ENCODE data around the gene IGHMBP2. TPM values are rescaled to one million over a fixed set of nuclear protein-coding genes. Genes with fewer than 3 reads are reported as not detected.

The IGHMBP2 gene
- total RNA-seq, 1 donor from 2014 or later = 28.3 TPM

- H3K27me3 Mint-ChIP-seq (ENCODE audit: low read depth) = no peaks in the 10 kb centered on the region
- H3K9me3 Mint-ChIP-seq = no peaks in the 10 kb centered on the region
- no peak for TF ChIP-seq CTCF (IDR thresholded peaks at IDR 0.05; ENCODE audit: unreplicated experiment)
- peaks cover 3% of the 10 kb centered on the region for H3K4me1 Mint-ChIP-seq
- no peak overlapping the region for H3K4me3 Mint-ChIP-seq
- DNase-seq (ENCODE audit: low spot score in 2 of 2, unreplicated experiment in 2 of 2) = no peak
- no peak overlapping the region for H3K27ac Mint-ChIP-seq
- H3K36me3 Mint-ChIP-seq = no peaks in the 10 kb centered on the region
These were observed 51.3 kb downstream of the IGHMBP2 start for GRCh38 chr11:68954836-68955606.

GRCh38 chr11:68955607-68955958 lies 51.9 kb downstream of the IGHMBP2 start:
- TF ChIP-seq CTCF (IDR thresholded peaks at IDR 0.05; ENCODE audit: unreplicated experiment) = no peak
- Mint-ChIP-seq H3K36me3 (no peaks in the 10 kb centered on the region), H3K27ac (no peak overlapping the region), H3K4me1 (peaks cover 3% of the 10 kb centered on the region), H3K27me3 (ENCODE audit: low read depth) (no peaks in the 10 kb centered on the region), H3K4me3 (no peak overlapping the region), H3K9me3 (no peaks in the 10 kb centered on the region)
- no peak for DNase-seq (ENCODE audit: low spot score in 2 of 2, unreplicated experiment in 2 of 2)

- no peak overlapping the region for H3K27ac Mint-ChIP-seq
- TF ChIP-seq CTCF (IDR thresholded peaks at IDR 0.05; ENCODE audit: unreplicated experiment) = no peak
- no peaks in the 10 kb centered on the region for H3K27me3 Mint-ChIP-seq (ENCODE audit: low read depth)
- peaks cover 3% of the 10 kb centered on the region for H3K4me1 Mint-ChIP-seq
- no peak overlapping the region for H3K4me3 Mint-ChIP-seq
- no peaks in the 10 kb centered on the region for H3K9me3 Mint-ChIP-seq
- DNase-seq (ENCODE audit: low spot score in 2 of 2, unreplicated experiment in 2 of 2) = no peak
- no peaks in the 10 kb centered on the region for H3K36me3 Mint-ChIP-seq
These were observed 52.5 kb downstream of the IGHMBP2 start for GRCh38 chr11:68956142-68956541.

- TF ChIP-seq CTCF (IDR thresholded peaks at IDR 0.05; ENCODE audit: unreplicated experiment) = no peak
- Mint-ChIP-seq H3K9me3 (no peaks in the 10 kb centered on the region), H3K36me3 (no peaks in the 10 kb centered on the region), H3K27ac (no peak overlapping the region), H3K4me1 (peaks cover 3% of the 10 kb centered on the region), H3K4me3 (no peak overlapping the region), H3K27me3 (ENCODE audit: low read depth) (no peaks in the 10 kb centered on the region)
- DNase-seq (ENCODE audit: low spot score in 2 of 2, unreplicated experiment in 2 of 2) = no peak
These were observed 53.0 kb downstream of the IGHMBP2 start for GRCh38 chr11:68956547-68957254.

DNA sequence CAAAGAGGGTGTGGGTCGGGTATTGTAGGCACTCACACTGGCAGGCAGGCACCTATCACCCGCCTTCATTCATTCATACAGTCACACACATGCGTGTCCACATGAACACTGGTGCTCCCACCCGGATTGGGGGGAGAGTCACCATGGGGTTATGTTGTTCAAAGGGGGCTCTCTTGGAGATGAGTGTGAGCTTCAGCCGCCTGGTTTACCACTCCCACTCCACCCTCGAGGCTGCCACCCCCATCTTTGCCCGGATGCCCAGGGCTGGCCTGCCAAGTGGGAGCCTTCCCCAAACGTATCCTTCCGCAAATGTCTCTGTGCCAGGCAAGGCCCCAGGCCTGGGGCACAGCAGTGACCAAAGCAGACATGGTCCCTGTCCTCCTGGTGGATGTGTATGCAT lies 54.5 kb downstream of the IGHMBP2 start:
- no peak for TF ChIP-seq CTCF (IDR thresholded peaks at IDR 0.05; ENCODE audit: unreplicated experiment)
- no peak for DNase-seq (ENCODE audit: low spot score in 2 of 2, unreplicated experiment in 2 of 2)
- Mint-ChIP-seq H3K9me3 (no peaks in the 10 kb centered on the region), H3K27ac (no peak overlapping the region), H3K4me1 (peaks cover 3% of the 10 kb centered on the region), H3K36me3 (no peaks in the 10 kb centered on the region), H3K27me3 (ENCODE audit: low read depth) (no peaks in the 10 kb centered on the region), H3K4me3 (no peak overlapping the region)
